Measurements from ENCODE around the gene KAT14. TPM values are rescaled to one million over a fixed set of nuclear protein-coding genes. Genes with fewer than 3 reads are reported as not detected.

Gene KAT14
- total RNA-seq, 1 experiment from 2014 or later: 83.2 TPM

- no peaks in the 10 kb centered on the region for H3K27me3 Mint-ChIP-seq (ENCODE audit: insufficient read depth, unreplicated experiment)
- H3K9me3 ChIP-seq: no peaks in the 10 kb centered on the region
- no peak overlapping the region for H3K4me3 Mint-ChIP-seq (ENCODE audit: unreplicated experiment)
- no peak for TF ChIP-seq CTCF (IDR thresholded peaks at IDR 0.05; ENCODE audit: insufficient read depth in 1 of 2, low read depth in 1 of 2, low read length in 1 of 2, severe bottlenecking in 1 of 2, unreplicated experiment in 1 of 2)
- peaks cover 13% of the 10 kb centered on the region for H3K4me1 Mint-ChIP-seq (ENCODE audit: low read depth, unreplicated experiment)
- intact Hi-C loops (cut with micrococcal nuclease; ENCODE audit: unreplicated experiment): no loop called here
- peaks cover 23% of the 10 kb centered on the region for H3K4me1 ChIP-seq
- no peaks in the 10 kb centered on the region for H3K27me3 ChIP-seq (replicated peaks; ENCODE audit: control insufficient read depth, insufficient read depth, low read length)
- ChIA-PET CTCF (no interaction called here), POLR2A (interaction anchor here (0.5 kb wide), 1 partner anchor 10 kb away, joined by 7 read pairs; no protein-coding TSS in a partner anchor)
- no peak overlapping the region for H3K27ac Mint-ChIP-seq (ENCODE audit: unreplicated experiment)
- H3K36me3 ChIP-seq (ENCODE audit: control insufficient read depth, insufficient read depth, low read length): peaks cover 1% of the 10 kb centered on the region
- peaks cover 98% of the 10 kb centered on the region for H3K36me3 Mint-ChIP-seq (ENCODE audit: insufficient read depth, unreplicated experiment)
- no TSS peak for BruUV-seq (replicated peaks)
- no peaks in the 10 kb centered on the region for H3K9me3 Mint-ChIP-seq (ENCODE audit: unreplicated experiment)
- no peak for DNase-seq
- no peak overlapping the region for H3K4me3 ChIP-seq (ENCODE audit: low read depth, low read length)
Measured at GRCh38 chr20:18154342-18154741, 16.7 kb downstream of the KAT14 start.

- Histone ChIP-seq H3K4me1 (peaks cover 21% of the 10 kb centered on the region), H3K9me3 (no peaks in the 10 kb centered on the region), H3K36me3 (ENCODE audit: control insufficient read depth, insufficient read depth, low read length) (no peaks in the 10 kb centered on the region; the same call in none of the 2 replicates), H3K4me3 (ENCODE audit: low read depth, low read length) (no peak overlapping the region), H3K27me3 (replicated peaks; ENCODE audit: control insufficient read depth, insufficient read depth, low read length) (no peaks in the 10 kb centered on the region)
- ChIA-PET POLR2A (no interaction called here), CTCF (no interaction called here)
- Mint-ChIP-seq H3K4me1 (ENCODE audit: low read depth, unreplicated experiment) (peaks cover 13% of the 10 kb centered on the region), H3K27ac (ENCODE audit: unreplicated experiment) (no peak overlapping the region), H3K4me3 (ENCODE audit: unreplicated experiment) (no peak overlapping the region), H3K36me3 (ENCODE audit: insufficient read depth, unreplicated experiment) (peaks cover 96% of the 10 kb centered on the region), H3K27me3 (ENCODE audit: insufficient read depth, unreplicated experiment) (no peaks in the 10 kb centered on the region), H3K9me3 (ENCODE audit: unreplicated experiment) (no peaks in the 10 kb centered on the region)
- TF ChIP-seq CTCF (IDR thresholded peaks at IDR 0.05; ENCODE audit: insufficient read depth in 1 of 2, low read depth in 1 of 2, low read length in 1 of 2, severe bottlenecking in 1 of 2, unreplicated experiment in 1 of 2): no peak
- BruUV-seq (replicated peaks): no TSS peak
- intact Hi-C loops (cut with micrococcal nuclease; ENCODE audit: unreplicated experiment): loop anchor here (1.0 kb wide), 1 partner anchor 11 kb away; no protein-coding TSS in a partner anchor
- no peak for DNase-seq
Measured at GRCh38 chr20:18156045-18156444, 18.4 kb downstream of the KAT14 start.

GRCh38 chr20:18164356-18164755, 26.7 kb downstream of the KAT14 start:
- no peak for TF ChIP-seq CTCF (IDR thresholded peaks at IDR 0.05; ENCODE audit: insufficient read depth in 1 of 2, low read depth in 1 of 2, low read length in 1 of 2, severe bottlenecking in 1 of 2, unreplicated experiment in 1 of 2)
- BruUV-seq (replicated peaks): no TSS peak
- H3K4me3 Mint-ChIP-seq (ENCODE audit: unreplicated experiment): no peak overlapping the region

More at GRCh38 chr20:18164356-18164755, 26.7 kb downstream of the KAT14 start:
- ChIA-PET CTCF (interaction anchor here (0.6 kb wide), 1 partner anchor 26 kb away, joined by 4 read pairs; the partner anchor contains the start of genes KAT14 and PET117), POLR2A (interaction anchor here (0.7 kb wide), 1 partner anchor 10 kb away, joined by 7 read pairs; no protein-coding TSS in a partner anchor)
- no peak for DNase-seq
- Mint-ChIP-seq H3K36me3 (ENCODE audit: insufficient read depth, unreplicated experiment) (peaks cover 94% of the 10 kb centered on the region), H3K27ac (ENCODE audit: unreplicated experiment) (peak overlapping the region; percentile 21), H3K4me1 (ENCODE audit: low read depth, unreplicated experiment) (peaks cover 53% of the 10 kb centered on the region), H3K27me3 (ENCODE audit: insufficient read depth, unreplicated experiment) (no peaks in the 10 kb centered on the region), H3K9me3 (ENCODE audit: unreplicated experiment) (no peaks in the 10 kb centered on the region)
- peaks cover 8% of the 10 kb centered on the region for H3K36me3 ChIP-seq (ENCODE audit: control insufficient read depth, insufficient read depth, low read length)
- H3K9me3 ChIP-seq: no peaks in the 10 kb centered on the region
- intact Hi-C loops (cut with micrococcal nuclease; ENCODE audit: unreplicated experiment): no loop called here
- no peaks in the 10 kb centered on the region for H3K27me3 ChIP-seq (replicated peaks; ENCODE audit: control insufficient read depth, insufficient read depth, low read length)
- no peak overlapping the region for H3K4me3 ChIP-seq (ENCODE audit: low read depth, low read length)
- 0 out of 2 replicates have a peak, but pooled peaks cover 4% of the 10 kb centered on the region for H3K4me1 ChIP-seq

Measured in Caco-2 (cell line).